ENCODE data around the gene ZNRF2.

The ZNRF2 gene

DNA sequence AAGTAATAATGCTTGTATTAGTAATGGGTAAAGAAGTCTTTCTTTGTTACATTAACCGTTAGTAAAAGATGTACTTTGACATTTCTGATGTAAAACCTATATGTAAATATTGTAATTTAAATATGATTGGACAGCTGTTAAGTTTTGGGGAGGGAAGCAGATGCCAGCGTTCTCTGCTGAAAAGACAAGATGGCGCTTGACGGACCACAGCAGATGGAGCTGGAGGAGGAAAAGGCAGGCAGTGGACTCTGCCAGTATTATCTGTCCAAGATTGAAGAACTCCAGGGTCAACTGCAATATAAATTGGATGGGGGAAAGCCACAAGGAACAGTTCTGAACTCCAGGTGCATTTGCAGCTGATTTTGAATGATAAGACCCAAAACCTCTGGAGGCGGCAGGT is 86.9 kb downstream of the ZNRF2 start:
- Histone ChIP-seq H4K20me1 (ENCODE audit: low read depth, low read length) (peaks cover 4% of the 10 kb centered on the region; the same call in 1 of the 2 replicates), H3K79me2 (ENCODE audit: insufficient read depth, low read length) (no peaks in the 10 kb centered on the region), H2AFZ (ENCODE audit: low read depth, low read length, severe bottlenecking) (no peak overlapping the region), H3K9me2 (replicated peaks; ENCODE audit: insufficient read depth, low read length) (no peaks in the 10 kb centered on the region), H3K27me3 (ENCODE audit: low read length) (no peaks in the 10 kb centered on the region), H3K36me3 (ENCODE audit: low read length) (peaks cover 17% of the 10 kb centered on the region; the same call in 1 of the 2 replicates), H3F3A (ENCODE audit: insufficient read depth) (peaks cover 6% of the 10 kb centered on the region; the same call in 1 of the 2 replicates), H3K27ac (ENCODE audit: low read depth, low read length) (no peak overlapping the region), H3K9ac (ENCODE audit: low read length) (no peak overlapping the region), H3K4me3 (ENCODE audit: insufficient read depth, low read length, poor library complexity, severe bottlenecking) (no peak overlapping the region), H3K4me2 (ENCODE audit: low read depth, low read length, poor library complexity, severe bottlenecking) (no peak overlapping the region), H3K9me3 (ENCODE audit: insufficient read depth, low read length) (no peaks in the 10 kb centered on the region)
- TF ChIP-seq EZH2phosphoT487 (conservative IDR thresholded peaks at IDR 0.05; ENCODE audit: low read length) = no peak
- TF ChIP-seq, protein P1, sequence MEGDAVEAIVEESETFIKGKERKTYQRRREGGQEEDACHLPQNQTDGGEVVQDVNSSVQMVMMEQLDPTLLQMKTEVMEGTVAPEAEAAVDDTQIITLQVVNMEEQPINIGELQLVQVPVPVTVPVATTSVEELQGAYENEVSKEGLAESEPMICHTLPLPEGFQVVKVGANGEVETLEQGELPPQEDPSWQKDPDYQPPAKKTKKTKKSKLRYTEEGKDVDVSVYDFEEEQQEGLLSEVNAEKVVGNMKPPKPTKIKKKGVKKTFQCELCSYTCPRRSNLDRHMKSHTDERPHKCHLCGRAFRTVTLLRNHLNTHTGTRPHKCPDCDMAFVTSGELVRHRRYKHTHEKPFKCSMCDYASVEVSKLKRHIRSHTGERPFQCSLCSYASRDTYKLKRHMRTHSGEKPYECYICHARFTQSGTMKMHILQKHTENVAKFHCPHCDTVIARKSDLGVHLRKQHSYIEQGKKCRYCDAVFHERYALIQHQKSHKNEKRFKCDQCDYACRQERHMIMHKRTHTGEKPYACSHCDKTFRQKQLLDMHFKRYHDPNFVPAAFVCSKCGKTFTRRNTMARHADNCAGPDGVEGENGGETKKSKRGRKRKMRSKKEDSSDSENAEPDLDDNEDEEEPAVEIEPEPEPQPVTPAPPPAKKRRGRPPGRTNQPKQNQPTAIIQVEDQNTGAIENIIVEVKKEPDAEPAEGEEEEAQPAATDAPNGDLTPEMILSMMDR (IDR thresholded peaks at IDR 0.05; ENCODE audit: insufficient read depth, low read length, poor library complexity, severe bottlenecking) = no peak

DNA sequence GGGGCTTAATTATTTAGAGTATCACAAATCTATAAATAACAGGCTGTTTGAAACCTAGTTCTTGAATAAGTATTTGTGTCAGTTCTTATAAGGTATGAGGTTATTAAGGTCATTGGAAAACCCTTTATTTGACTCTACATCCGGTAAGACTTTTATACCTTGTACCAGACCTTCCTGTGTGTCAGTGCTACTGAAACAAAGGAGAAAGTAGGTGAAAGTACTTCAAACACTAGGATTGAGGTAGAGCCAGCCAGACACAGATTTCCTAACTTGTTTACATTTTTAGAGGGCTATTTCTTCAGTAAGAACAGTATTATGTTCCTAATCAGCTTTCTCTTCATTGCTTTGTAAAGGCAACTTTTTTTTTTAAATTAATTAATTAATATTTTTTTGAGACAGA is 93.9 kb downstream of the ZNRF2 start:
- Histone ChIP-seq H3K27me3 (ENCODE audit: low read length) (no peaks in the 10 kb centered on the region), H4K20me1 (ENCODE audit: low read depth, low read length) (no peaks in the 10 kb centered on the region), H3K36me3 (ENCODE audit: low read length) (no peaks in the 10 kb centered on the region), H3K4me3 (ENCODE audit: insufficient read depth, low read length, poor library complexity, severe bottlenecking) (no peak overlapping the region), H3K79me2 (ENCODE audit: insufficient read depth, low read length) (no peaks in the 10 kb centered on the region), H3F3A (ENCODE audit: insufficient read depth) (no peaks in the 10 kb centered on the region), H3K9me3 (ENCODE audit: insufficient read depth, low read length) (no peaks in the 10 kb centered on the region), H3K4me2 (ENCODE audit: low read depth, low read length, poor library complexity, severe bottlenecking) (no peak overlapping the region), H2AFZ (ENCODE audit: low read depth, low read length, severe bottlenecking) (no peak overlapping the region), H3K9me2 (replicated peaks; ENCODE audit: insufficient read depth, low read length) (no peaks in the 10 kb centered on the region), H3K9ac (ENCODE audit: low read length) (no peak overlapping the region), H3K27ac (ENCODE audit: low read depth, low read length) (no peak overlapping the region)
- TF ChIP-seq, protein P1 (IDR thresholded peaks at IDR 0.05; ENCODE audit: insufficient read depth, low read length, poor library complexity, severe bottlenecking) = no peak
- no peak for TF ChIP-seq EZH2phosphoT487 (conservative IDR thresholded peaks at IDR 0.05; ENCODE audit: low read length)

DNA sequence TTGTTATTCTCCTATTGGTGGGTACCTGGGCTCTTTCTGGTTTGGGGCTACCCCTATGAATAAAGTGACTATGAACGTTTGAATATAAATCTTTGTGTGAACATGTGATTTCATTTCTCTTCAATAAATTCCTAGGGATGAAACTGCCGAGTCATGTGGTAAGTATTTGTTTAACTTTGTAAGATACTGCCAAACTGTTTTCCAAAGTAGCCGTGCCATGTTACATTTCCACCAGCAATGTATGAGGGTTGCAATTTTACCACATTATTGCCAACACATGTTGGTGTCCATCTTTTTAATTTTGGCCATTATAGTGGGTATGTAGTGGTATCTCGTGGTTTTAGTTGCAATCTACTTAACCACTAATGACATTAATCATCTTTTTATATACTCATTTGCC is 94.7 kb downstream of the ZNRF2 start:
- TF ChIP-seq, protein P1 (IDR thresholded peaks at IDR 0.05; ENCODE audit: insufficient read depth, low read length, poor library complexity, severe bottlenecking) = no peak
- TF ChIP-seq EZH2phosphoT487 (conservative IDR thresholded peaks at IDR 0.05; ENCODE audit: low read length) = no peak

More for the DNA sequence above, 94.7 kb downstream of the ZNRF2 start:
- Histone ChIP-seq H3F3A (ENCODE audit: insufficient read depth) (no peaks in the 10 kb centered on the region), H3K27ac (ENCODE audit: low read depth, low read length) (no peak overlapping the region), H3K9ac (ENCODE audit: low read length) (no peak overlapping the region), H4K20me1 (ENCODE audit: low read depth, low read length) (no peaks in the 10 kb centered on the region), H3K9me2 (replicated peaks; ENCODE audit: insufficient read depth, low read length) (no peaks in the 10 kb centered on the region), H2AFZ (ENCODE audit: low read depth, low read length, severe bottlenecking) (no peak overlapping the region), H3K79me2 (ENCODE audit: insufficient read depth, low read length) (no peaks in the 10 kb centered on the region), H3K4me3 (ENCODE audit: insufficient read depth, low read length, poor library complexity, severe bottlenecking) (no peak overlapping the region), H3K36me3 (ENCODE audit: low read length) (no peaks in the 10 kb centered on the region), H3K4me2 (ENCODE audit: low read depth, low read length, poor library complexity, severe bottlenecking) (no peak overlapping the region), H3K27me3 (ENCODE audit: low read length) (no peaks in the 10 kb centered on the region), H3K9me3 (ENCODE audit: insufficient read depth, low read length) (no peaks in the 10 kb centered on the region)

Data from SU-DHL-6 (cell line).